Endothelial cell of umbilical vein (primary cell): ENCODE data around the gene ITGB3.

Source experiments
- CTCF ChIP-seq, 2 donors: IDR thresholded peaks; 1 replicate in 1 of 2; 2 replicates in 1 of 2; pipeline ENCODE4 v1.5.1; 2011; ENCODE audit warnings: low read length in 2 of 2, mild to moderate bottlenecking in 2 of 2, moderate library complexity in 2 of 2, control low read depth in 1 of 2, inconsistent platforms in 1 of 2, low read depth in 1 of 2; ENCODE audit not compliant: insufficient read depth in 1 of 2; ENCODE audit errors: extremely low read depth in 1 of 2
- EZH2 ChIP-seq: IDR thresholded peaks from 2 replicates; pipeline ENCODE4 v1.6.1; 2012; ENCODE audit warnings: borderline replicate concordance, low read depth, mild to moderate bottlenecking, moderate library complexity, low read length, inconsistent platforms; ENCODE audit not compliant: severe bottlenecking
- POLR2A ChIP-seq: IDR thresholded peaks from 2 replicates; pipeline ENCODE4 v1.6.1; 2012; ENCODE audit warnings: low read depth, mild to moderate bottlenecking, control low read depth, low read length
- POLR2AphosphoS5 ChIP-seq: IDR thresholded peaks from 2 replicates; pipeline ENCODE4 v1.6.1; 2012; ENCODE audit warnings: low read depth, mild to moderate bottlenecking, control low read depth, low read length, moderate library complexity; ENCODE audit not compliant: insufficient read depth

DNA sequence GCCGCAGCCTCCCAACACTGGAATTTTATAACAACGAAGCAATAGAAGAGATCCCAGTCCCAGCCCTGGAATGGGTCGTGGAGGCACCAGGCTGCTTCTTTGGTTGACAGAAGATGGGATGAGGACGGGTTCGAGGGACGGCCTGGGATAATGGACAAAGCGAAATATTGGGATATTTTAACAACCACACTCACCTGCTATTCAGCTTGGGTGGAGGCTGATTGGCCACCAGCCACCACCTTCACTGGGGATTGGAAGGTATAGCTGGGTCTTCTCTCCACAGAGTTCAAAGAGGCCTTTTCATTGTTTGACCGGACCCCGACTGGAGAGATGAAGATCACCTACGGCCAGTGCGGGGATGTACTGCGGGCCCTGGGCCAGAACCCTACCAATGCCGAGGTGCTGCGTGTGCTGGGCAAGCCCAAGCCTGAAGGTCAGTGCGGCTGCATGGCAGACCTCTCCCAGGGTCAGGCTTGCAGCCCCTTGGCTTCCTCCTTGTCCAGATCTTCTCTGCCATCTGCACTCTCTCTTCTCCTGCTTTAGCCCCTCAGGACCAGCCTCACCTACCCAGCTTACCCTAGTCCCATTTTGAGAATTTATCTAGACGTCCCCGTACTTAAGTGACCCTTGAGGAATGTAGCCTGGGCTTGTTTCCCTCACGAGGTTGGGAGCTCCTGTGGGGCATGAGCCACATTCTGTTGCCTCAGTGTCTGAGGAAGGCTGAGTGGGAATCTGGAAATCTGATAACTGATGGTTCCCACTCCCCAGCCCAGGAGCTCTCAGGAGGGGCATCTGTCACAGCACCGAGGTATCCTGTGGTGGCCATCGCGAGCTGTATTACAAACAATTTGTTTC is 33.8 kb upstream of the ITGB3 start:
- TF ChIP-seq CTCF (IDR thresholded peaks at IDR 0.05; ENCODE audit: extremely low read depth in 1 of 2, insufficient read depth in 1 of 2, low read depth in 1 of 2, low read length in 2 of 2) (no peak), POLR2AphosphoS5 (no peak), EZH2 (no peak), POLR2A (no peak)
